ENCODE results near the gene RPS6KC1. TPM values are rescaled to one million over a fixed set of nuclear protein-coding genes. Genes with fewer than 3 reads are reported as not detected.
A peak's percentile ranks its signal among the peaks of the same experiment; 100 is the strongest.
"Not testable (repeated sequence)": the region's sequence is repeated elsewhere in the genome, so short reads cannot be mapped to it uniquely, and the experiment has no call there.

The RPS6KC1 gene
- total RNA-seq, 4 donors from 2014 or later: 22.9 to 30.1 (median 26.7) TPM

GRCh38 chr1:213015099-213016050, 35.7 kb upstream of the RPS6KC1 start, which contains the start of gene ANGEL2:
ANGEL2 (minus strand) TSS chr1:213015867; CDS start chr1:213015671, 196 bp downstream.
- DNase-seq (ENCODE audit: low spot score in 2 of 2): peak; percentile 90 to 91
- no peaks in the 10 kb centered on the region for H3K27me3 ChIP-seq
- no peaks in the 10 kb centered on the region for H3K9me3 ChIP-seq
- TF ChIP-seq EP300 (IDR thresholded peaks at IDR 0.05) (peak; percentile 53 to 88), POLR2A (IDR thresholded peaks at IDR 0.05) (peak in 1 of 2 donors; percentile 54)
- TF ChIP-seq, protein P1, sequence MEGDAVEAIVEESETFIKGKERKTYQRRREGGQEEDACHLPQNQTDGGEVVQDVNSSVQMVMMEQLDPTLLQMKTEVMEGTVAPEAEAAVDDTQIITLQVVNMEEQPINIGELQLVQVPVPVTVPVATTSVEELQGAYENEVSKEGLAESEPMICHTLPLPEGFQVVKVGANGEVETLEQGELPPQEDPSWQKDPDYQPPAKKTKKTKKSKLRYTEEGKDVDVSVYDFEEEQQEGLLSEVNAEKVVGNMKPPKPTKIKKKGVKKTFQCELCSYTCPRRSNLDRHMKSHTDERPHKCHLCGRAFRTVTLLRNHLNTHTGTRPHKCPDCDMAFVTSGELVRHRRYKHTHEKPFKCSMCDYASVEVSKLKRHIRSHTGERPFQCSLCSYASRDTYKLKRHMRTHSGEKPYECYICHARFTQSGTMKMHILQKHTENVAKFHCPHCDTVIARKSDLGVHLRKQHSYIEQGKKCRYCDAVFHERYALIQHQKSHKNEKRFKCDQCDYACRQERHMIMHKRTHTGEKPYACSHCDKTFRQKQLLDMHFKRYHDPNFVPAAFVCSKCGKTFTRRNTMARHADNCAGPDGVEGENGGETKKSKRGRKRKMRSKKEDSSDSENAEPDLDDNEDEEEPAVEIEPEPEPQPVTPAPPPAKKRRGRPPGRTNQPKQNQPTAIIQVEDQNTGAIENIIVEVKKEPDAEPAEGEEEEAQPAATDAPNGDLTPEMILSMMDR (IDR thresholded peaks at IDR 0.05): no peak
- H3K4me1 ChIP-seq: peaks cover 0 to 31% (median 13%) of the 10 kb centered on the region in 4 donors
- H3K27ac ChIP-seq: peak within 1 kb of the TSS; percentile 42 to 94 (median 90)
- 0 to 1% methylated on average over 54 to 62 of the region's 66 CpGs for WGBS, 2 donors
- peaks cover 0 to 14% (median 0%) of the 10 kb centered on the region in 3 donors for H3K36me3 ChIP-seq
- peak within 1 kb of the TSS; percentile 52 to 90 (median 81) for H3K4me3 ChIP-seq

GRCh38 chr1:213017447-213018273, 33.4 kb upstream of the RPS6KC1 start:
- Histone ChIP-seq H3K4me3 (no peak overlapping the region), H3K27ac (no peak overlapping the region), H3K4me1 (peaks cover 0 to 24% (median 13%) of the 10 kb centered on the region in 4 donors), H3K27me3 (no peaks in the 10 kb centered on the region), H3K9me3 (no peaks in the 10 kb centered on the region), H3K36me3 (no peaks in the 10 kb centered on the region)
- TF ChIP-seq, protein P1 (IDR thresholded peaks at IDR 0.05): no peak
- TF ChIP-seq POLR2A (IDR thresholded peaks at IDR 0.05) (no peak), EP300 (IDR thresholded peaks at IDR 0.05) (no peak)
- no peak for DNase-seq (ENCODE audit: low spot score in 2 of 2)
- 92 to 93% methylated on average over 9 of the region's 9 CpGs for WGBS, 2 donors

DNA sequence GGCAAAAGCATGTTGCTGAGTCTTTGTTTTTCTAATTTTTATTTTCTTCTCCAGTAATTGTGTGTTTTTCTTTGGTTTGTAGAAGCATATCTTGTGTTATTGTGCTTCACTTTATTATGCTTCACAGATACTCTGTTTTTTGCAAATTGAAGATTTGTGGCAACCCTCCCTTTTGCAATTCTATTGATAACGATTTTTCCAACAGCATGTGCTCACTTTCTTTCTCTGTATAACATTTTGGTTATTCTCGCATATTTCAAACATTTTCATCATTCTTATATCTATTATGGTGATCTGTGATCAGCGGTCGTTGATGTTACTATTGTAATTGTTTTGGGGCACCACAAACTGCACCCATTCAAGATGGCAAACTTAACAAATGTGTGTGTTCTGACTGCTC, 31.6 kb upstream of the RPS6KC1 start:
- H3K27ac ChIP-seq: no peak overlapping the region
- peaks cover 0 to 3% of the 10 kb centered on the region in 2 donors for H3K27me3 ChIP-seq
- no peak for TF ChIP-seq POLR2A (IDR thresholded peaks at IDR 0.05)
- no peak for TF ChIP-seq EP300 (IDR thresholded peaks at IDR 0.05)
- TF ChIP-seq, protein P1 (IDR thresholded peaks at IDR 0.05): no peak
- WGBS, 2 donors: 85 to 92% methylated on average over 4 of the region's 4 CpGs
- DNase-seq (ENCODE audit: low spot score in 2 of 2): no peak
- H3K9me3 ChIP-seq: no peaks in the 10 kb centered on the region
- H3K4me1 ChIP-seq: peaks cover 0 to 7% (median 4%) of the 10 kb centered on the region in 4 donors
- H3K4me3 ChIP-seq: no peak overlapping the region
- no peaks in the 10 kb centered on the region for H3K36me3 ChIP-seq

- Histone ChIP-seq H3K4me3 (no peak overlapping the region), H3K27ac (no peak overlapping the region), H3K9me3 (peaks cover 0 to under 1% (median 0%) of the 10 kb centered on the region in 4 donors), H3K36me3 (no peaks in the 10 kb centered on the region), H3K4me1 (peaks cover 0 to 4% (median 2%) of the 10 kb centered on the region in 4 donors), H3K27me3 (peaks cover 0 to 3% of the 10 kb centered on the region in 2 donors)
- TF ChIP-seq, protein P1 (IDR thresholded peaks at IDR 0.05): no peak
- no peak for TF ChIP-seq EP300 (IDR thresholded peaks at IDR 0.05)
- 95 to 97% methylated on average over 3 of the region's 3 CpGs for WGBS, 2 donors
- DNase-seq (ENCODE audit: low spot score in 2 of 2): no peak
Measured at GRCh38 chr1:213020016-213020415, 31.0 kb upstream of the RPS6KC1 start.

DNA sequence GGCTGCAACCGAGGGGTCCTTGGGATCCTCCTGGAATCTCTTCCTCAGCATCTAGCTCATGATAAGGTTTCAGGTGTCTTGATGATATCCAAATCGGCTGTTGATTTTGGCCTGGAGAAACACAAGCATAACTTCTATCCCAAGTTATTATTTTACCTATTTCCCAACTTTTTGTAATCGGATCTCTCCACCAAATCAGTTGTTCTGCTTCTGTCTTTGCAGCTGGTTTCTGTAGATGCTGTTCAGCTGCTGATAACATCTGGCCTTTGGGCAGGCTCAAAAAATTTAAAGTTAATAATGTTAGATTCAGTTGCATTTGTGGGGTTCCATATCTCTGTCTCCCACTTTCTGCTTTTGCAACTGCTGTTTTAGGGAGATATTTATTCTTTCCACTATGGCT, 24.0 kb upstream of the RPS6KC1 start:
- peaks cover 0 to 14% (median 0%) of the 10 kb centered on the region in 4 donors for H3K9me3 ChIP-seq
- WGBS, 2 donors: 90 to 91% methylated on average over 3 of the region's 3 CpGs
- H3K4me3 ChIP-seq; H3K4me1 ChIP-seq; DNase-seq (ENCODE audit: low spot score in 2 of 2); H3K27ac ChIP-seq; H3K36me3 ChIP-seq: not testable (repeated sequence)
- peaks cover 0 to 31% of the 10 kb centered on the region in 2 donors for H3K27me3 ChIP-seq

Data from tibial nerve (tissue), 4 donors.